Prostate gland (tissue), 2 donors: Measurements from ENCODE around the gene SYCN. TPM values are rescaled to one million over a fixed set of nuclear protein-coding genes. Genes with fewer than 3 reads are reported as not detected.
"Not testable (repeated sequence)": the region's sequence is repeated elsewhere in the genome, so short reads cannot be mapped to it uniquely, and the experiment has no call there.

Source experiments
- DNase-seq: peaks from one replicate; pipeline ENCODE4 v3.0.0-alpha.2; 2019; ENCODE audit warnings: low spot score
- H3K27ac ChIP-seq, 2 donors: fragments of 200-600 bp; sonication (generic); 2 replicates each; pipeline ENCODE4 v1.5.1; 2017 to 2019
- H3K27me3 ChIP-seq: fragments of 200-600 bp; sonication (generic); replicated peaks from 2 replicates; pipeline ENCODE4 v1.5.1; 2019; ENCODE audit not compliant: insufficient read depth
- H3K36me3 ChIP-seq, 2 donors: fragments of 200-600 bp; sonication (generic); 1 replicate in 1 of 2; 2 replicates in 1 of 2; pipeline versions ENCODE4 v1.5.1 to v1.8.1; 2017 to 2019
- H3K4me1 ChIP-seq: fragments of 200-600 bp; sonication (generic); replicated peaks from 2 replicates; pipeline ENCODE4 v1.5.1; 2019
- H3K4me3 ChIP-seq, 2 donors: fragments of 200-600 bp; sonication (generic); 2 replicates each; pipeline ENCODE4 v1.5.1; 2017 to 2019
- H3K9me3 ChIP-seq: fragments of 200-600 bp; sonication (generic); 2 replicates; pipeline ENCODE4 v1.5.1; 2017
- POLR2A ChIP-seq: fragments of 450-650 bp; IDR thresholded peaks from one replicate; pipeline ENCODE4 v1.6.1; 2016; ENCODE audit warnings: antibody characterized with exemption, mild to moderate bottlenecking
- POLR2AphosphoS5 ChIP-seq: sonication (generic); formaldehyde crosslinking; IDR thresholded peaks from one replicate; pipeline ENCODE4 v1.6.1; 2017; ENCODE audit warnings: antibody characterized with exemption
- WGBS: methylation state at CpG from one replicate; pipeline ENCODE4 v1.1.5; 2018; 5-methylcytosine and 5-hydroxymethylcytosine counted together
- intact Hi-C: fragments of 100-400 bp; cut with DNase I; formaldehyde crosslinking; loops from one replicate; pipeline ENCODE4 v1.14.2; 2022
- total RNA-seq, 2 donors: library from RNA; depleted of rRNA; stranded (reverse); fragments of >200 nt; gene quantifications; one replicate each; pipeline ENCODE4 v1.1.0, GENCODE V29; 2016
- TF ChIP-seq, protein P1 (sequence below), 4 experiments: fragments of 200-600 bp in 2 of 4; fragments of 450-650 bp in 2 of 4; sonication (generic) in 2 of 4; IDR thresholded peaks; 1 replicate in 3 of 4; 2 replicates in 1 of 4; pipeline ENCODE4 v1.5.1; 2016 to 2019; ENCODE audit warnings: antibody characterized with exemption in 4 of 4, mild to moderate bottlenecking in 2 of 4, moderate library complexity in 2 of 4

The SYCN gene
- total RNA-seq, 2 donors from 2014 or later, result 165 TPM; not detected in 1

DNA sequence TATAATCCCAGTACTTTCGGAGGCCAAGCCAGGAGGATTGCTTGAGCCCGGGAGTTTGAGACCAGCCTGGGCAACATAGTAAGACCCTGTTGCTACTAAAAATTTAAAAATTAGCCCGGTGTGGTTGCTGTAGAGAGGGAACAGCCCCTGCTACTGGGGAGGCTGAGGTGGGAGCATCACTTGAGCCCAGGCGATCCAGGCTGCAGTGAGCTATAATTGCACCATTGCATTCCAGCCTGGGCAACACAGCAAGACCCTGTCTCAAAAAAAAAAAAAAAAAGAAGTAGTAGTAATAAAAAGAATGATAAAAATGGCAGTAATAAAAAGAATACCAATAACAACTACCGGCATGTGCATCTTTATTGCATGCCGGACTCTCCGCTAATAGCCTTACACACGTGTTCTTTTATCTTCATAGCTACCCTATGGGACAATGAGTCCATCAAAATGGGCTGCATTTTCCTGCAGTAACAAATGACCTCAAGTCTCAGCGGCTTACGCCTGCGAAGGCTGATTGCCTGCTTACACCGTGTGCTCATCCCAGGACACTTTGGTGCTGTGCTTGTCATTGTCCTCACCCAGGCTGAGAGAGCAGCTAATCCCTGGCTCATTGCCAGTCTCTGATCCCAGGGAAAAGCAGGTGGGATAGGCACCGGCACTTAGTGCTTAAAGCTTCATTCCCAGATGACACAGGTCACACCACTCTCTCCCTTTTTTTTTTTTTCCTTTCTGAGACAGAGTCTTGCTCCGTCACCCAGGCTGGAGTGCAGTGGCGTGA is 14.4 kb upstream of the SYCN start:
- DNase-seq, result no peak
- no peaks in the 10 kb centered on the region for H3K27me3 ChIP-seq
- H3K36me3 ChIP-seq, result no peaks in the 10 kb centered on the region
- H3K27ac ChIP-seq, result no peak overlapping the region
- 74% methylated on average over 15 of the region's 15 CpGs for WGBS
- intact Hi-C loops, result no loop called here
- TF ChIP-seq, protein P1, sequence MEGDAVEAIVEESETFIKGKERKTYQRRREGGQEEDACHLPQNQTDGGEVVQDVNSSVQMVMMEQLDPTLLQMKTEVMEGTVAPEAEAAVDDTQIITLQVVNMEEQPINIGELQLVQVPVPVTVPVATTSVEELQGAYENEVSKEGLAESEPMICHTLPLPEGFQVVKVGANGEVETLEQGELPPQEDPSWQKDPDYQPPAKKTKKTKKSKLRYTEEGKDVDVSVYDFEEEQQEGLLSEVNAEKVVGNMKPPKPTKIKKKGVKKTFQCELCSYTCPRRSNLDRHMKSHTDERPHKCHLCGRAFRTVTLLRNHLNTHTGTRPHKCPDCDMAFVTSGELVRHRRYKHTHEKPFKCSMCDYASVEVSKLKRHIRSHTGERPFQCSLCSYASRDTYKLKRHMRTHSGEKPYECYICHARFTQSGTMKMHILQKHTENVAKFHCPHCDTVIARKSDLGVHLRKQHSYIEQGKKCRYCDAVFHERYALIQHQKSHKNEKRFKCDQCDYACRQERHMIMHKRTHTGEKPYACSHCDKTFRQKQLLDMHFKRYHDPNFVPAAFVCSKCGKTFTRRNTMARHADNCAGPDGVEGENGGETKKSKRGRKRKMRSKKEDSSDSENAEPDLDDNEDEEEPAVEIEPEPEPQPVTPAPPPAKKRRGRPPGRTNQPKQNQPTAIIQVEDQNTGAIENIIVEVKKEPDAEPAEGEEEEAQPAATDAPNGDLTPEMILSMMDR (IDR thresholded peaks at IDR 0.05), result no peak
- TF ChIP-seq POLR2AphosphoS5 (no peak), POLR2A (no peak)
- H3K4me1 ChIP-seq, result no peaks in the 10 kb centered on the region
- no peaks in the 10 kb centered on the region for H3K9me3 ChIP-seq
- H3K4me3 ChIP-seq, result no peak overlapping the region

DNA sequence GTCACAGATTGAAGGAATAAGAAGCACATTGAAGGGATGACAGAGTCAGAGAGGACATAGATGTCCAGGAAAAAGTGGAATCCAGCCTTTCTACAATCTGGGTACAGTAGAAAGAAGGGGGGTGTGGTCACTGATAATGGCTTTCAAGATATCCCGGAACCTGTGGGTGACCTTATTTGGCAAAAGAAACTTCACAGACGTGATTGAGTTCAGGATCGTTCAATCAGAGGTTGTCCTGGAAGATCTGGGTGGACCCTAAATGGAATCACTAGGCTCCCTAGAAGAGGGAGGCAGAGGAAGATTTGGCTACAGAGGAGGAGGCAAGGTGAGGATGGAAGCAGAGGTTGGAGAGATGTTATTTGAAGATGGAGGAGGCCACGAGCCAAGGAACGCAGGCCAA is 13.0 kb upstream of the SYCN start:
- Histone ChIP-seq H3K4me1 (no peaks in the 10 kb centered on the region), H3K4me3 (no peak overlapping the region), H3K27ac (no peak overlapping the region), H3K9me3 (no peaks in the 10 kb centered on the region), H3K27me3 (no peaks in the 10 kb centered on the region), H3K36me3 (no peaks in the 10 kb centered on the region)
- no peak for DNase-seq
- intact Hi-C loops, result no loop called here
- TF ChIP-seq, protein P1 (IDR thresholded peaks at IDR 0.05), result no peak
- 81% methylated on average over 5 of the region's 5 CpGs for WGBS

DNA sequence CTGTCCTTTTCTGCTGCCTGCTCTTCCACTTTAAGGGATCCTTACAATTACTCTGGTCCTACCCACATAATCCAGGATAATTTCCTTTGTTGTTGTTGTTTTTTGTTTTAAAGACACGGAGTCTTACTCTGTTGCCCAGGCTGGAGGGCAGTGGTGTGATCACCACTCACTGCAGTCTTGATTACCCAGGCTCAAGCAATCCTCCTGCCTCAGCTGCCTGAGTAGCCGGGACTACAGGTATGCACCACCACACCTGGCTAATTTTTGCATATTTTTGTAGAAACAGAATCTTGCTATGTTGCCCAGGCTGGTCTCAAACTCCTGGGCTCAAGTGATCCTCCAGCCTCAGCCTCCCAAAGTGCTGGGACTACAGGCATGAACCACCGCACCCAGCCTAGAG is 11.3 kb upstream of the SYCN start:
- H3K9me3 ChIP-seq, intact Hi-C loops, H3K4me3 ChIP-seq, H3K4me1 ChIP-seq, DNase-seq, H3K27ac ChIP-seq, H3K27me3 ChIP-seq, H3K36me3 ChIP-seq: not testable (repeated sequence)
- 90% methylated on average over 3 of the region's 3 CpGs for WGBS

DNA sequence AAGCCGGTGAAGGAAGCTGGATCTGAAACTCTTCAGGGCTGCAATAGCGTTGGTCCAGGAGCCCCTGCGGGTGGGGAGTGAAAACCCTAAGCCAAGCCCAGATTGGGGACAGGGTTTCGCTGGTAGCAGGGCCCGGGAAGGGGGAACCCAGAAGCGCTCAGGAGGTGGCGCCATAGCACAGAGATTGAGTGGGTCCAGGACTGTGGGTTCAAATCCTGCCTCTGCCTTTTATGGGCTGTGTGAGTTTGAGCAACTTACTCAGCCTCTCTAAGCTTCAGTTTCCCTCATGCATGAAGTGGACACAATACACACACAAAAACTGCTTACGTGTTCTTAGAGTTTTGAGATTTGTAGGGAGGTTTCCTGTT is 8.3 kb upstream of the SYCN start:
- Histone ChIP-seq H3K36me3 (no peaks in the 10 kb centered on the region), H3K9me3 (no peaks in the 10 kb centered on the region), H3K27ac (no peak overlapping the region), H3K27me3 (no peaks in the 10 kb centered on the region), H3K4me1 (no peaks in the 10 kb centered on the region), H3K4me3 (no peak overlapping the region)
- WGBS, result 23% methylated on average over 8 of the region's 8 CpGs
- TF ChIP-seq POLR2AphosphoS5, result no peak
- TF ChIP-seq, protein P1 (IDR thresholded peaks at IDR 0.05), result peak in 1 of 4 experiments; percentile 22
- DNase-seq, result no peak
- intact Hi-C loops, result no loop called here

DNA sequence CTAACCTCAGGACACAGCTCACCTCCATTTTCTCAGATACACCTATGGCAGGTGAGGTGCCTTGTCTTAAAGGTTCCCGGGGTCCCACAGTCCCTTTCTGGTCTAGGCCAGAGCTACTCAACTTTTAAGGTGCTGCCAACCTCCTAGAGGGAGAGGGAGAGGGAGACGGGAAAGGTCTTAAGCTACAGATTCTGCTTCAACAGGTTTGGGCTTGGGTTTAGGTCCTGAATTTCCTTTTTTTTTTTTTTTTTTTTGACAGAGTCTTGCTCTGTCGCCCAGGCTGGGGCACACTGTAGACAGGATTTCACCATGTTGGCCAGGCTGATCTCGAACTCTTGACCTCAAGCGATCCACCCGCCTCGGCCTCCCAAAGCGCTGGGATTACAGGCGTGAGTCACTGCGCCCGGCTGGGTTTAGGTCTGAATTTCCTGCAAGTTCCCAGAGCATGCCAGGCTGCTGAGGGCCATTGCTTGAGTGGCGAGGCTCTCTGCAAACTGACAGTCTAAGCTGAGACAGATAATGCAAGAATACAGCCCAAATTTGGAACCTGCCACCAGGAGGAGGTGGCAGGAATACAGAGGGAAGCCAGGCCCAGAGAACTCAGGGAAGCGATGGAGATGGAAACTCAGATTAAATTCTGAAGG is 7.8 kb upstream of the SYCN start:
- Histone ChIP-seq H3K27me3 (no peaks in the 10 kb centered on the region), H3K27ac (no peak overlapping the region), H3K4me1 (no peaks in the 10 kb centered on the region), H3K4me3 (no peak overlapping the region), H3K36me3 (no peaks in the 10 kb centered on the region), H3K9me3 (no peaks in the 10 kb centered on the region)
- WGBS, result 75% methylated on average over 13 of the region's 13 CpGs
- intact Hi-C loops, result no loop called here
- TF ChIP-seq, protein P1 (IDR thresholded peaks at IDR 0.05), result no peak
- TF ChIP-seq POLR2AphosphoS5 (no peak), POLR2A (no peak)
- no peak for DNase-seq
